Tibial artery (tissue), 4 donors: ENCODE measurements around the gene VNN1.
"Not testable (repeated sequence)": the region's sequence is repeated elsewhere in the genome, so short reads cannot be mapped to it uniquely, and the experiment has no call there.

Source experiments
- DNase-seq, 2 donors: peaks; one replicate each; pipeline ENCODE4 v3.0.0-alpha.2; 2019
- H3K27ac ChIP-seq, 2 donors: fragments of 200-600 bp; sonication (generic) in 1 of 2; 1 replicate in 1 of 2; 2 replicates in 1 of 2; pipeline ENCODE4 v1.5.1; 2018 to 2019; ENCODE audit warnings: mild to moderate bottlenecking in 1 of 2
- H3K27me3 ChIP-seq, 2 donors: fragments of 200-600 bp; sonication (generic) in 1 of 2; one replicate each; pipeline versions ENCODE4 v1.5.1 to v1.6.0; 2016 to 2019
- H3K36me3 ChIP-seq, 3 donors: fragments of 200-600 bp; sonication (generic) in 2 of 3; one replicate each; pipeline ENCODE4 v1.5.1; 2016 to 2019; ENCODE audit warnings: mild to moderate bottlenecking in 2 of 3
- H3K4me1 ChIP-seq, 4 donors: fragments of 200-600 bp; sonication (generic) in 2 of 4; 1 replicate in 3 of 4; 2 replicates in 1 of 4; pipeline ENCODE4 v1.5.1; 2016 to 2019
- H3K4me3 ChIP-seq, 2 donors: fragments of 200-600 bp; sonication (generic) in 1 of 2; 1 replicate in 1 of 2; 2 replicates in 1 of 2; pipeline ENCODE4 v1.5.1; 2018 to 2019; ENCODE audit warnings: mild to moderate bottlenecking in 2 of 2
- H3K9me3 ChIP-seq, 3 donors: fragments of 200-600 bp; sonication (generic) in 1 of 3; one replicate each; pipeline ENCODE4 v1.5.1; 2016 to 2019
- CTCF ChIP-seq, 2 experiments: fragments of 200-600 bp in 1 of 2; fragments of 450-650 bp in 1 of 2; IDR thresholded peaks; one replicate each; pipeline ENCODE4 v1.5.1; 2017 to 2019; ENCODE audit warnings: antibody characterized with exemption in 2 of 2, mild to moderate bottlenecking in 1 of 2, moderate library complexity in 1 of 2
- intact Hi-C: fragments of 100-400 bp; cut with DNase I; formaldehyde crosslinking; loops from one replicate; pipeline ENCODE4 v1.15.0; 2023; ENCODE audit warnings: low total_unique reads

The VNN1 gene

DNA sequence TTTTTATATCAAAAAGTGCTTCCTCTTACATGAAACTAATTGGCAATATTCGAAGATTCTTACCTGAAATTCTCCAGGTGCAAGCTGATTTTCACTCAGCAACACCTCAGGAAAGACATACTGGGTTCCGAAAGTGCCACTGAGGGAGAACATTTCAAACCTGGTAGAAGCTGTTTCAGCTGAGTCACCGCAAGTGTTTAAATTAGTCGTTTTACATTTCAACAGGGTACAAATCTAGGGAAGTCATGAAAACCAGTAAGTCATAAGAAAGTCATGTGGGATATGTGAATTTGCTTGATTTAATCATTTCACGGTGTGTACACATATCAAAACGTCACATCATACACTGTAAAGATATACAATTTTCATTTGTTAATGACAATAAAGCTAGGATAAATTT lies 29.6 kb downstream of the VNN1 start:
- TF ChIP-seq CTCF (IDR thresholded peaks at IDR 0.05), result no peak
- intact Hi-C loops, result no loop called here
- H3K4me1 ChIP-seq, result no peaks in the 10 kb centered on the region
- no peak overlapping the region for H3K27ac ChIP-seq
- H3K27me3 ChIP-seq, result no peaks in the 10 kb centered on the region
- no peaks in the 10 kb centered on the region for H3K9me3 ChIP-seq
- H3K4me3 ChIP-seq, result no peak overlapping the region
- DNase-seq, result no peak
- H3K36me3 ChIP-seq, result no peaks in the 10 kb centered on the region

- H3K36me3 ChIP-seq, result no peaks in the 10 kb centered on the region
- no peak for TF ChIP-seq CTCF (IDR thresholded peaks at IDR 0.05)
- intact Hi-C loops, result no loop called here
- no peaks in the 10 kb centered on the region for H3K27me3 ChIP-seq
- DNase-seq, result no peak
- no peak overlapping the region for H3K4me3 ChIP-seq
- no peak overlapping the region for H3K27ac ChIP-seq
- H3K4me1 ChIP-seq, result no peaks in the 10 kb centered on the region
- no peaks in the 10 kb centered on the region for H3K9me3 ChIP-seq
Measured at GRCh38 chr6:132683543-132683942, 30.3 kb downstream of the VNN1 start.

DNA sequence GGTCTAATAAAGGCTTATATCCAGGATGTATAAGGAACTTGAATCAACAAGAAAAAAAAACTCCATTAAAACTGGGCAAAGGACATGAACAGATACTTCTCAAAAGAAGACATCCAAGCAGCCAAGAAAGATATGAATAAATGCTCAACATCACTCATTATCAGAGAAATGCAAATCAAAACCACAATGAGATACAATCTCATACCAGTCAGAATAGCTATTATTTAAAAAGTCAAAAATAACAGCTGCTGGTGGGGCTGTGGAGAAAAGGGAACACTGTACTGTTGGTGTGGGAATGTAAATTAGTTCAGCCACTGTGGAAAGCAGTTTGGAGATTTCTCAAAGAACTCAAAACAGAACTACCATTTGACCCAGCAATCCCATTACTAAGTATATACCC lies 34.8 kb downstream of the VNN1 start:
- H3K27ac ChIP-seq, DNase-seq, H3K9me3 ChIP-seq, H3K36me3 ChIP-seq, H3K27me3 ChIP-seq, H3K4me1 ChIP-seq, intact Hi-C loops, H3K4me3 ChIP-seq: not testable (repeated sequence)

GRCh38 chr6:132675749-132676148 lies 38.1 kb downstream of the VNN1 start:
- H3K4me3 ChIP-seq, result no peak overlapping the region

GRCh38 chr6:132675002-132675401 lies 38.9 kb downstream of the VNN1 start:
- intact Hi-C loops, result no loop called here
- no peak for DNase-seq
- no peaks in the 10 kb centered on the region for H3K27me3 ChIP-seq
- H3K27ac ChIP-seq, result no peak overlapping the region
- no peaks in the 10 kb centered on the region for H3K4me1 ChIP-seq
- no peak overlapping the region for H3K4me3 ChIP-seq
- no peaks in the 10 kb centered on the region for H3K36me3 ChIP-seq
- no peak for TF ChIP-seq CTCF (IDR thresholded peaks at IDR 0.05)
- no peaks in the 10 kb centered on the region for H3K9me3 ChIP-seq

More at GRCh38 chr6:132675749-132676148, 38.1 kb downstream of the VNN1 start:
- no peak for DNase-seq
- Histone ChIP-seq H3K36me3 (no peaks in the 10 kb centered on the region), H3K27me3 (no peaks in the 10 kb centered on the region), H3K4me1 (no peaks in the 10 kb centered on the region), H3K27ac (no peak overlapping the region), H3K9me3 (no peaks in the 10 kb centered on the region)
- no peak for TF ChIP-seq CTCF (IDR thresholded peaks at IDR 0.05)
- intact Hi-C loops, result no loop called here

- intact Hi-C loops, result no loop called here
- Histone ChIP-seq H3K4me3 (no peak overlapping the region), H3K4me1 (peaks cover 0 to 3% (median 0%) of the 10 kb centered on the region in 4 donors), H3K9me3 (no peaks in the 10 kb centered on the region), H3K27me3 (no peaks in the 10 kb centered on the region), H3K27ac (no peak overlapping the region), H3K36me3 (no peaks in the 10 kb centered on the region)
- no peak for DNase-seq
- no peak for TF ChIP-seq CTCF (IDR thresholded peaks at IDR 0.05)
Measured at GRCh38 chr6:132673376-132674094, 40.3 kb downstream of the VNN1 start.
